HG03571 (cell line): Measurements from ENCODE around the gene CCDC39.
"Not testable (repeated sequence)": the region's sequence is repeated elsewhere in the genome, so short reads cannot be mapped to it uniquely, and the experiment has no call there.

ENCODE experiments used
- ATAC-seq: cut with Tn5 transposase; IDR thresholded peaks from one replicate; pipeline ENCODE4 v1.9.1; 2021; ENCODE audit not compliant: unreplicated experiment

CCDC39 gene

GRCh38 chr3:180626844-180627243 is 52.4 kb downstream of the CCDC39 start:
- ATAC-seq, result peak; percentile 89

- no peak for ATAC-seq
Measured at GRCh38 chr3:180624714-180625113, 54.6 kb downstream of the CCDC39 start.

- no peak for ATAC-seq
Measured at GRCh38 chr3:180619723-180620122, 59.6 kb downstream of the CCDC39 start.

- ATAC-seq, result not testable (repeated sequence)
Measured at GRCh38 chr3:180618563-180618962, 60.7 kb downstream of the CCDC39 start.

- ATAC-seq, result no peak
Measured at GRCh38 chr3:180617049-180617448, 62.2 kb downstream of the CCDC39 start.

GRCh38 chr3:180615954-180616353 is 63.3 kb downstream of the CCDC39 start:
- no peak for ATAC-seq

- ATAC-seq, result no peak
Measured at GRCh38 chr3:180612364-180612763, 66.9 kb downstream of the CCDC39 start.

GRCh38 chr3:180611006-180611405 is 68.3 kb downstream of the CCDC39 start:
- no peak for ATAC-seq

- ATAC-seq, result peak; percentile 98
Measured at GRCh38 chr3:180601688-180602666, 77.3 kb downstream of the CCDC39 start, which contains the start of gene TTC14. TTC14 (plus strand) TSS chr3:180602163; CDS start chr3:180602262, 99 bp downstream.

GRCh38 chr3:180600473-180600872 is 78.8 kb downstream of the CCDC39 start:
- no peak for ATAC-seq

GRCh38 chr3:180595559-180595935 is 83.7 kb downstream of the CCDC39 start:
- no peak for ATAC-seq

- ATAC-seq, result no peak
Measured at GRCh38 chr3:180594631-180595558, 84.4 kb downstream of the CCDC39 start.

- not testable (repeated sequence) for ATAC-seq
Measured at GRCh38 chr3:180593631-180594030, 85.7 kb downstream of the CCDC39 start.

- ATAC-seq, result no peak
Measured at GRCh38 chr3:180590396-180590795, 88.9 kb downstream of the CCDC39 start.

GRCh38 chr3:180580934-180581333 is 98.4 kb downstream of the CCDC39 start:
- no peak for ATAC-seq

GRCh38 chr3:180575571-180575970 is 103.7 kb downstream of the CCDC39 start:
- no peak for ATAC-seq

- ATAC-seq, result peak; percentile 86
Measured at GRCh38 chr3:180571831-180572598, 107.3 kb downstream of the CCDC39 start.

GRCh38 chr3:180570238-180570637 is 109.1 kb downstream of the CCDC39 start:
- no peak for ATAC-seq

GRCh38 chr3:180564676-180565075 is 114.6 kb downstream of the CCDC39 start:
- ATAC-seq, result no peak
